GM12892 (cell line): Measurements from ENCODE around the gene DDX52.

Experiments
- DNase-seq: peaks from one replicate; pipeline ENCODE4 v3.0.0; 2011; ENCODE audit not compliant: insufficient read length
- FAIRE-seq: peaks from 2 replicates; lab custom pipeline; 2011; peaks lifted over from hg19 to GRCh38; lab: Jason Lieb, UNC
- POLR2A ChIP-seq: IDR thresholded peaks from 2 replicates; pipeline ENCODE4 v1.6.1; 2011; ENCODE audit warnings: low read depth, low read length, control low read depth
- POLR2AphosphoS5 ChIP-seq: IDR thresholded peaks from 2 replicates; pipeline ENCODE4 v1.6.1; 2011; ENCODE audit warnings: low read depth, low read length, control low read depth
- TAF1 ChIP-seq: IDR thresholded peaks from 2 replicates; pipeline ENCODE4 v1.6.1; 2011; ENCODE audit warnings: low read depth, mild to moderate bottlenecking, control low read depth, low read length, borderline replicate concordance

The DDX52 gene

GRCh38 chr17:37607637-37608331 lies 35.5 kb downstream of the DDX52 start:
- FAIRE-seq (no peak), DNase-seq (peak; percentile 11)
- no peak for TF ChIP-seq POLR2A

- FAIRE-seq (no peak), DNase-seq (no peak)
- TF ChIP-seq TAF1 = no peak
Measured at GRCh38 chr17:37605813-37606505, 37.3 kb downstream of the DDX52 start.

GRCh38 chr17:37605081-37605480 lies 38.2 kb downstream of the DDX52 start:
- DNase-seq (no peak), FAIRE-seq (no peak)
- TF ChIP-seq POLR2A (no peak), TAF1 (no peak), POLR2AphosphoS5 (no peak)

GRCh38 chr17:37604556-37604955 lies 38.7 kb downstream of the DDX52 start:
- TF ChIP-seq POLR2AphosphoS5 (no peak), POLR2A (no peak), TAF1 (no peak)
- no peak for FAIRE-seq
- no peak for DNase-seq

- DNase-seq (no peak), FAIRE-seq (no peak)
- TF ChIP-seq POLR2AphosphoS5 (no peak), POLR2A (no peak), TAF1 (no peak)
Measured at GRCh38 chr17:37598145-37598544, 45.1 kb downstream of the DDX52 start.

- no peak for DNase-seq
- FAIRE-seq = no peak
- TF ChIP-seq POLR2A = no peak
- TF ChIP-seq POLR2AphosphoS5 = no peak
- no peak for TF ChIP-seq TAF1
Measured at GRCh38 chr17:37592291-37592690, 51.0 kb downstream of the DDX52 start.

GRCh38 chr17:37585066-37585465 lies 58.2 kb downstream of the DDX52 start:
- DNase-seq (no peak), FAIRE-seq (no peak)
- no peak for TF ChIP-seq POLR2A
- no peak for TF ChIP-seq TAF1

GRCh38 chr17:37576281-37576680 lies 67.0 kb downstream of the DDX52 start:
- DNase-seq = no peak
- TF ChIP-seq POLR2AphosphoS5 (no peak), POLR2A (no peak), TAF1 (no peak)
- FAIRE-seq = no peak

GRCh38 chr17:37574427-37574826 lies 68.8 kb downstream of the DDX52 start:
- DNase-seq (no peak), FAIRE-seq (no peak)
- TF ChIP-seq TAF1 (no peak), POLR2A (no peak), POLR2AphosphoS5 (no peak)

GRCh38 chr17:37571674-37572073 lies 71.6 kb downstream of the DDX52 start:
- TF ChIP-seq POLR2A (no peak), POLR2AphosphoS5 (no peak), TAF1 (no peak)
- DNase-seq (no peak), FAIRE-seq (no peak)

- no peak for TF ChIP-seq POLR2A
- TF ChIP-seq POLR2AphosphoS5 = no peak
- no peak for TF ChIP-seq TAF1
- no peak for FAIRE-seq
Measured at GRCh38 chr17:37570527-37571093, 72.6 kb downstream of the DDX52 start.

GRCh38 chr17:37568350-37569053 lies 74.7 kb downstream of the DDX52 start:
- TF ChIP-seq TAF1 (no peak), POLR2A (no peak), POLR2AphosphoS5 (no peak)
- FAIRE-seq = no peak
- no peak for DNase-seq

More at GRCh38 chr17:37570527-37571093, 72.6 kb downstream of the DDX52 start:
- DNase-seq = peak; percentile 3
